Sigmoid colon (tissue), 7 donors: ENCODE results near the gene BLM. TPM values are rescaled to one million over a fixed set of nuclear protein-coding genes. Genes with fewer than 3 reads are reported as not detected.

Experiments used
- DNase-seq: peaks from one replicate; pipeline ENCODE4 v3.0.0-alpha.2; 2019
- H3K27ac ChIP-seq, 4 donors: fragments of 200-600 bp; sonication (generic); one replicate each; pipeline ENCODE4 v1.5.1; 2016 to 2019; ENCODE audit warnings: mild to moderate bottlenecking in 1 of 4
- H3K27me3 ChIP-seq, 3 donors: fragments of 200-600 bp; sonication (generic); one replicate each; pipeline ENCODE4 v1.5.1; 2019; ENCODE audit warnings: mild to moderate bottlenecking in 1 of 3
- H3K36me3 ChIP-seq, 4 donors: fragments of 200-600 bp; sonication (generic); one replicate each; pipeline ENCODE4 v1.5.1; 2016 to 2019
- H3K4me1 ChIP-seq, 4 donors: fragments of 200-600 bp; sonication (generic); one replicate each; pipeline ENCODE4 v1.5.1; 2017 to 2019
- H3K4me3 ChIP-seq, 4 donors: fragments of 200-600 bp; sonication (generic); one replicate each; pipeline ENCODE4 v1.5.1; 2017 to 2019; ENCODE audit warnings: mild to moderate bottlenecking in 2 of 4, moderate library complexity in 1 of 4
- H3K9me3 ChIP-seq, 4 donors: fragments of 200-600 bp in 3 of 4; sonication (generic) in 3 of 4; one replicate each; pipeline versions ENCODE4 v1.5.1 to v1.6.1; 2013 to 2019
- EP300 ChIP-seq, 4 donors: sonication (generic); formaldehyde crosslinking; IDR thresholded peaks; one replicate each; pipeline ENCODE4 v1.6.1; 2017; ENCODE audit warnings: antibody characterized with exemption in 4 of 4
- POLR2A ChIP-seq, 2 donors: fragments of 450-650 bp; IDR thresholded peaks; one replicate each; pipeline ENCODE4 v1.6.1; 2016; ENCODE audit warnings: antibody characterized with exemption in 2 of 2, mild to moderate bottlenecking in 2 of 2, moderate library complexity in 2 of 2
- POLR2AphosphoS5 ChIP-seq, 4 donors: sonication (generic); formaldehyde crosslinking; IDR thresholded peaks; one replicate each; pipeline ENCODE4 v1.6.1; 2017; ENCODE audit warnings: antibody characterized with exemption in 4 of 4
- WGBS, 2 donors: extraction: QIAGEN DNeasy Blood & Tissue Kit; methylation state at CpG; one replicate each; pipeline ENCODE4 v1.1.7; 2013; 5-methylcytosine and 5-hydroxymethylcytosine counted together
- intact Hi-C: fragments of 100-400 bp; cut with DNase I; formaldehyde crosslinking; loops from one replicate; pipeline ENCODE4 v1.15.1; 2023
- polyA plus RNA-seq, 3 donors: library from polyadenylated mRNA; stranded (reverse); fragments of 200-250 nt; gene quantifications; one replicate each; pipeline ENCODE4 v1.2.3, GENCODE V29; 2013
- total RNA-seq, 4 donors: library from RNA; depleted of rRNA; stranded (reverse); fragments of >200 nt; gene quantifications; one replicate each; pipeline ENCODE4 v1.1.0, GENCODE V29; 2016
- TF ChIP-seq, protein P1 (sequence below), 4 experiments: fragments of 450-650 bp in 3 of 4; fragments of 200-600 bp in 1 of 4; IDR thresholded peaks; one replicate each; pipeline ENCODE4 v1.5.1; 2016 to 2019; ENCODE audit warnings: antibody characterized with exemption in 4 of 4, mild to moderate bottlenecking in 3 of 4, moderate library complexity in 2 of 4
- donor health status: healthy with polysubstance abuse.
- donor health status: Bipolar disorder and iron deficiency.
- donor health status: healthy.

BLM gene
- total and polyA plus RNA-seq, 7 donors = 0.54 to 6.2 (median 0.85) TPM; not detected in 1

DNA sequence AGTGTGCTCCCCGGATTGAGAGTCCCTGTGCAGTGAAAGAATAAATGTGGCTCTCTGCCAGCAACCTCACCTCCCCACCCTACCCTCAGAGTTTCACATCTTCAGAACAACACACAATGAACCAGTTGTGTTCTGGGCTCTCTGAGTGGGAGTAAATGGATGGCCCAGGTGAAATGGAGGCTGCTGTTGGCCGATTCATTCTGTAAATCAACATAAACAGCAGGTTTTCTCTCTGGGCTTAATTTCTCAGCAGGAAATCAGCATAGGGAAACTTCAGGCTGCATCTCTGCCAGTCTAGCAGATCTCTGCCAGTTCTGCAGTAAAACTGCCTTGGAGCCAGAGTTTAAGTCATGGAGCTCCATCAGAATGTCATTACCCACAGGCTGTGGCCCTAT lies 96.6 kb downstream of the BLM start:
- Histone ChIP-seq H3K36me3 (no peaks in the 10 kb centered on the region), H3K27me3 (no peaks in the 10 kb centered on the region), H3K4me3 (no peak overlapping the region), H3K27ac (no peak overlapping the region), H3K4me1 (no peaks in the 10 kb centered on the region), H3K9me3 (no peaks in the 10 kb centered on the region)
- DNase-seq = no peak
- TF ChIP-seq, protein P1, sequence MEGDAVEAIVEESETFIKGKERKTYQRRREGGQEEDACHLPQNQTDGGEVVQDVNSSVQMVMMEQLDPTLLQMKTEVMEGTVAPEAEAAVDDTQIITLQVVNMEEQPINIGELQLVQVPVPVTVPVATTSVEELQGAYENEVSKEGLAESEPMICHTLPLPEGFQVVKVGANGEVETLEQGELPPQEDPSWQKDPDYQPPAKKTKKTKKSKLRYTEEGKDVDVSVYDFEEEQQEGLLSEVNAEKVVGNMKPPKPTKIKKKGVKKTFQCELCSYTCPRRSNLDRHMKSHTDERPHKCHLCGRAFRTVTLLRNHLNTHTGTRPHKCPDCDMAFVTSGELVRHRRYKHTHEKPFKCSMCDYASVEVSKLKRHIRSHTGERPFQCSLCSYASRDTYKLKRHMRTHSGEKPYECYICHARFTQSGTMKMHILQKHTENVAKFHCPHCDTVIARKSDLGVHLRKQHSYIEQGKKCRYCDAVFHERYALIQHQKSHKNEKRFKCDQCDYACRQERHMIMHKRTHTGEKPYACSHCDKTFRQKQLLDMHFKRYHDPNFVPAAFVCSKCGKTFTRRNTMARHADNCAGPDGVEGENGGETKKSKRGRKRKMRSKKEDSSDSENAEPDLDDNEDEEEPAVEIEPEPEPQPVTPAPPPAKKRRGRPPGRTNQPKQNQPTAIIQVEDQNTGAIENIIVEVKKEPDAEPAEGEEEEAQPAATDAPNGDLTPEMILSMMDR (IDR thresholded peaks at IDR 0.05) = no peak
- no peak for TF ChIP-seq POLR2A (IDR thresholded peaks at IDR 0.05)
- TF ChIP-seq EP300 (IDR thresholded peaks at IDR 0.05) = no peak
- TF ChIP-seq POLR2AphosphoS5 (IDR thresholded peaks at IDR 0.05) = no peak
- intact Hi-C loops = no loop called here
- WGBS, 2 donors = 19 to 62% methylated on average over 2 of the region's 2 CpGs

DNA sequence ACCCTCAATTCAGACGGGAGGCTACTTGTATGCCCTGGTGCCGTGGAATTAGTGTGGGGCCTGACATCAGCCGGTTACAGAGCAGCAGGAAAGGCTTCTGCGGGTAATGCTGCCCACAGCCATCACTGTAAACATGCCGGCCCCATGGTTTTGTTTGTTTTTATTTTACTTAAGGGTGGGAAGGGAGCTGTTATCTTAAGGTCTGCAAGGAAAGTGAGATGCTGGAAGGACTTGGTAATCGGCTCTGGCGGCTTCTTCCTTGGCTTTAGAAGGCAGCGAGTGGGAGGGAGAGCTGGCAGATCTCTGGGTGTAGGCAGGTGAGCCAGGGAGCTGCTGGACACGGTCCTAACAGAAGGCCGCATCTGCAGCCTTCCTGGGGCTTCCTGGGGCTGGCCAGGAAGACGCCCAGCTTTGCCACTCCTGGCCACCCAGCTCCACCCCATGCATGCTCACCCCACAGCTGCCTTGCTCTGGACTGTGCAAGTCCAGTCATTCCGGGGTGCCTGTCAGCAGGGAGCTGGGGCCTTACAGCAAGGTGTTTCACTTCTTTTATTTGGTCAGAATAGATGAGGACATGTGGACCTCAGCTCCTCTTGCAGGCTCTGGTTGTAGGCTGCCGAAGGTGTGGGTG lies 97.2 kb downstream of the BLM start:
- H3K9me3 ChIP-seq = no peaks in the 10 kb centered on the region
- no peak overlapping the region for H3K27ac ChIP-seq
- WGBS, 2 donors = 31 to 73% methylated on average over 13 of the region's 13 CpGs
- no peak overlapping the region for H3K4me3 ChIP-seq
- no peaks in the 10 kb centered on the region for H3K36me3 ChIP-seq
- no peaks in the 10 kb centered on the region for H3K27me3 ChIP-seq
- no peak for DNase-seq
- H3K4me1 ChIP-seq = no peaks in the 10 kb centered on the region
- TF ChIP-seq, protein P1 (IDR thresholded peaks at IDR 0.05) = no peak
- TF ChIP-seq POLR2A (IDR thresholded peaks at IDR 0.05) (no peak), EP300 (IDR thresholded peaks at IDR 0.05) (no peak), POLR2AphosphoS5 (IDR thresholded peaks at IDR 0.05) (no peak)
- intact Hi-C loops = no loop called here

DNA sequence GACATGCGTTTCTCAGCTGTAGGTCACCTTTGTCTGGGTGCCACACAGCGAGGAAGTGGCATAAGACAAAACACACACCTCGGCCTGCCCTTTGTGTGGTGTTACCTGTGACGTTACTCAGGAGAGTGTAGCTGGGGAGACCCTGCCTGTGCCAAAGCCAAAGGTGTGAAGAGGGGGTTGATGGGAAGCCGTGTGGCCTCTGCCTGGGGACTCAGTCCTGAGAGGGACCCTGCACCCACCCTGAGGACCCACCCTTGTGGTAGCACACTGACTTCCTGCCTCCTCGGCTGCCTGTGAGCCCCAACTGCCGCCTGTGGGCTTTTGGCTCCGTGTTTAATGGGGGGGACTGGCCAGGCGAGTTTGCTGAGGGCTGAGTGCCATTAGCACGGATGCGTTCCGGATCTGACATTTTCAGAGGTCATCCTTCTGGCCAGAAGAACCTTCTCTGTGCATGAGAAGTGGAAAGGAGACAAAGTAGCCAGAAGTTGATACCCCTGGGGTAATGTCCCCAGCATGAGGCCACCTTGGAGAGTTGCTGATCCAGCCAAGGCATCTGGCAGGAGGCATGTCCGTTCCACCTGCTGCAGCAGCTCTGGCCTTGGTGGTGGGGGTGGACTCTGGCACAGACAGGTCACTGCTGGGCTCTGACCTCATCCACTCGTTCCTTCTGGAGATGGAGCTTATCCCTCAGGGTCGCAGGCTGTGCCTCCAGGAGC lies 99.4 kb downstream of the BLM start:
- no peaks in the 10 kb centered on the region for H3K36me3 ChIP-seq
- no peak overlapping the region for H3K4me3 ChIP-seq
- H3K27me3 ChIP-seq = no peaks in the 10 kb centered on the region
- peak; percentile 48 for DNase-seq
- TF ChIP-seq POLR2AphosphoS5 (IDR thresholded peaks at IDR 0.05) (no peak), POLR2A (IDR thresholded peaks at IDR 0.05) (no peak), EP300 (IDR thresholded peaks at IDR 0.05) (no peak)
- TF ChIP-seq, protein P1 (IDR thresholded peaks at IDR 0.05) = no peak
- no peak overlapping the region for H3K27ac ChIP-seq
- 81 to 90% methylated on average over 15 of the region's 15 CpGs for WGBS, 2 donors
- no peaks in the 10 kb centered on the region for H3K9me3 ChIP-seq
- H3K4me1 ChIP-seq = no peaks in the 10 kb centered on the region
- intact Hi-C loops = no loop called here

- intact Hi-C loops = no loop called here
- Histone ChIP-seq H3K9me3 (no peaks in the 10 kb centered on the region), H3K27ac (no peak overlapping the region), H3K4me3 (no peak overlapping the region), H3K36me3 (no peaks in the 10 kb centered on the region), H3K4me1 (no peaks in the 10 kb centered on the region), H3K27me3 (no peaks in the 10 kb centered on the region)
- peak; percentile 55 for DNase-seq
- TF ChIP-seq EP300 (IDR thresholded peaks at IDR 0.05) = no peak
- no peak for TF ChIP-seq POLR2A (IDR thresholded peaks at IDR 0.05)
- no peak for TF ChIP-seq POLR2AphosphoS5 (IDR thresholded peaks at IDR 0.05)
- TF ChIP-seq, protein P1 (IDR thresholded peaks at IDR 0.05) = no peak
- 75 to 86% methylated on average over 14 of the region's 14 CpGs for WGBS, 2 donors
Measured at GRCh38 chr15:90817117-90818057, 100.2 kb downstream of the BLM start.
